Kidney (tissue), 14 donors: Measurements from ENCODE around the gene TMEM116. TPM values are rescaled to one million over a fixed set of nuclear protein-coding genes. Genes with fewer than 3 reads are reported as not detected.
"Not testable (repeated sequence)": the region's sequence is repeated elsewhere in the genome, so short reads cannot be mapped to it uniquely, and the experiment has no call there.

Source experiments
- DNase-seq, 5 donors: peaks; one replicate each; pipeline ENCODE4 v3.0.0-alpha.2; 2013 to 2020
- FAIRE-seq: peaks from 2 replicates; lab custom pipeline; 2012; peaks lifted over from hg19 to GRCh38; lab: Jason Lieb, UNC
- H3K27ac ChIP-seq, 2 donors: one replicate each; pipeline ENCODE4 v1.7.0; 2013; ENCODE audit warnings: low read depth in 2 of 2, low read length in 2 of 2, inconsistent platforms in 1 of 2
- H3K27me3 ChIP-seq: one replicate; pipeline ENCODE4 v1.7.1; 2013; ENCODE audit warnings: low read length, inconsistent platforms; ENCODE audit not compliant: control insufficient read depth, insufficient read depth
- H3K36me3 ChIP-seq, 3 donors: one replicate each; pipeline versions ENCODE4 v1.7.0 to v1.7.1; 2013; ENCODE audit warnings: low read length in 3 of 3, control low read depth in 1 of 3, inconsistent platforms in 1 of 3; ENCODE audit not compliant: insufficient read depth in 3 of 3, control insufficient read depth in 2 of 3
- H3K4me1 ChIP-seq, 3 donors: one replicate each; pipeline versions ENCODE4 v1.7.0 to v1.7.1; 2013; ENCODE audit warnings: low read length in 3 of 3, inconsistent platforms in 1 of 3, low read depth in 1 of 3; ENCODE audit not compliant: control insufficient read depth in 2 of 3, insufficient read depth in 2 of 3
- H3K4me3 ChIP-seq, 3 donors: one replicate each; pipeline versions ENCODE4 v1.7.0 to v1.8.1; 2013; ENCODE audit warnings: low read length in 3 of 3, control low read depth in 1 of 3, inconsistent platforms in 1 of 3
- H3K9ac ChIP-seq, 3 donors: one replicate each; pipeline versions ENCODE4 v1.7.0 to v1.7.1; 2013; ENCODE audit warnings: low read length in 3 of 3, control low read depth in 1 of 3, inconsistent platforms in 1 of 3
- H3K9me3 ChIP-seq, 3 donors: one replicate each; pipeline versions ENCODE4 v1.7.0 to v1.7.1; 2013; ENCODE audit warnings: low read length in 3 of 3, control low read depth in 1 of 3, inconsistent platforms in 1 of 3; ENCODE audit not compliant: control insufficient read depth in 2 of 3, insufficient read depth in 1 of 3
- intact Hi-C: fragments of 100-400 bp; cut with DNase I; formaldehyde crosslinking; loops from one replicate; pipeline ENCODE4 v1.11.1; 2022
- polyA plus RNA-seq: library from polyadenylated mRNA; stranded (reverse); fragments of 350-450 nt; fragmentation: Illumina TruSeq; extraction: RNeasy Lipid Tissue Mini Kit (QIAGEN cat#74804); gene quantifications from one replicate; pipeline ENCODE4 v1.2.3, GENCODE V29; 2014; ENCODE audit warnings: low read depth, low replicate concordance; ENCODE audit not compliant: insufficient read depth
- total RNA-seq: library from RNA; stranded (reverse); fragmentation: NEBNext Ultra II Directional; extraction: Animal tissue kit (Norgen Biotek cat#: 25700); gene quantifications from one replicate; pipeline ENCODE4 v1.2.1, GENCODE V29; 2021
- TF ChIP-seq, protein P1 (sequence below): IDR thresholded peaks from 3 replicates; pipeline ENCODE4 v1.5.1; 2012; ENCODE audit warnings: mild to moderate bottlenecking, moderate library complexity, borderline replicate concordance; ENCODE audit not compliant: insufficient read depth; ENCODE audit errors: extremely low read depth
- donor health status: control.
- donor health status: control.
- donor health status: control.
- donor health status: control.
- donor health status: control.
- donor health status: DM: yes; HTN: yes; CAD: no.
- donor health status: Normal renal cell carcinoma (clear cell type).

Gene TMEM116
- total and polyA plus RNA-seq, 2 donors from 2014 or later: 20.2 to 59.7 TPM

DNA sequence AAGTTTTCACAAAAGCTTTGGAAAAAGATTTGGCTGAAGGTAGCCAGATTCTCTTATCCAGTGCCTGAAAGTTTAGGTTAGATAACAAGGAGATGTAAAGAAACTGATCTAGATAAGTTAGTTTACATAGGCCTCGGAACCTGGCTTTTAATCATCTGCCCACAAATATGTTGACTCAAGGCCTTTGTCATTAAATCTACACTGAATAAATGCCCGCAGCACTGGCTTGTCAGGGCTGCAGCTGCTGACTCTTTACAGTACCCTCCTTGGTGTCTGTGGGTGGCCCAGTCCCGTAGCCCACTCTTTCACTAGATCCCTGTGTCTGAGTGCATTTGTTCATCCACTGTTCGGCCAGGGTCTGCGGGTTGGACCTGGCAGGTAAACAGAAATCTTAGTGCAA, 58.0 kb downstream of the TMEM116 start:
- FAIRE-seq (no peak), DNase-seq (no peak)

DNA sequence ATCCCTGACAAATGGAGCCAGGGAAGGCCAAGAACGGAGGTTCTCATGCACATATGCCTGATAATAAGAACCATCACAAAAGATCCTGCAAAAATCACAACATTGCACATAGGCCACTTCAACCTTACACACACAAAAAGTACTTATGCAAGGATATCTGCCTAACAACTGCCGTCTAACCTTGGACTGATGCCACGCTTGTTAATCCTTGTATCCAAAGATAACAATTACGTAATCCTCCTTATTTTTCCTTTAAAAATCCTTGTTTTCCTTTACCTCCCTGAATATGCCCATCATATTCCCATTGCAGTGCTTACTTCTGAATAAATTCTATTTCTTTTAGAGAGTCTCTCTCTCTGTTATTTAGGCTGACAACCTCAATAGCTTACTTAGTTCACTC, 59.5 kb downstream of the TMEM116 start:
- no peaks in the 10 kb centered on the region for H3K36me3 ChIP-seq
- no peaks in the 10 kb centered on the region for H3K4me1 ChIP-seq
- DNase-seq (peak in 1 of 5 donors; percentile 6), FAIRE-seq (no peak)
- TF ChIP-seq, protein P1, sequence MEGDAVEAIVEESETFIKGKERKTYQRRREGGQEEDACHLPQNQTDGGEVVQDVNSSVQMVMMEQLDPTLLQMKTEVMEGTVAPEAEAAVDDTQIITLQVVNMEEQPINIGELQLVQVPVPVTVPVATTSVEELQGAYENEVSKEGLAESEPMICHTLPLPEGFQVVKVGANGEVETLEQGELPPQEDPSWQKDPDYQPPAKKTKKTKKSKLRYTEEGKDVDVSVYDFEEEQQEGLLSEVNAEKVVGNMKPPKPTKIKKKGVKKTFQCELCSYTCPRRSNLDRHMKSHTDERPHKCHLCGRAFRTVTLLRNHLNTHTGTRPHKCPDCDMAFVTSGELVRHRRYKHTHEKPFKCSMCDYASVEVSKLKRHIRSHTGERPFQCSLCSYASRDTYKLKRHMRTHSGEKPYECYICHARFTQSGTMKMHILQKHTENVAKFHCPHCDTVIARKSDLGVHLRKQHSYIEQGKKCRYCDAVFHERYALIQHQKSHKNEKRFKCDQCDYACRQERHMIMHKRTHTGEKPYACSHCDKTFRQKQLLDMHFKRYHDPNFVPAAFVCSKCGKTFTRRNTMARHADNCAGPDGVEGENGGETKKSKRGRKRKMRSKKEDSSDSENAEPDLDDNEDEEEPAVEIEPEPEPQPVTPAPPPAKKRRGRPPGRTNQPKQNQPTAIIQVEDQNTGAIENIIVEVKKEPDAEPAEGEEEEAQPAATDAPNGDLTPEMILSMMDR: no peak
- no peaks in the 10 kb centered on the region for H3K9me3 ChIP-seq
- no peaks in the 10 kb centered on the region for H3K27me3 ChIP-seq
- H3K27ac ChIP-seq: no peak overlapping the region
- no peak overlapping the region for H3K9ac ChIP-seq
- H3K4me3 ChIP-seq: no peak overlapping the region
- intact Hi-C loops: no loop called here

More for the DNA sequence above, 58.0 kb downstream of the TMEM116 start:
- Histone ChIP-seq H3K9ac (no peak overlapping the region), H3K4me3 (no peak overlapping the region), H3K4me1 (no peaks in the 10 kb centered on the region), H3K27me3 (no peaks in the 10 kb centered on the region), H3K36me3 (no peaks in the 10 kb centered on the region), H3K9me3 (no peaks in the 10 kb centered on the region), H3K27ac (no peak overlapping the region)
- TF ChIP-seq, protein P1: no peak
- intact Hi-C loops: no loop called here

DNA sequence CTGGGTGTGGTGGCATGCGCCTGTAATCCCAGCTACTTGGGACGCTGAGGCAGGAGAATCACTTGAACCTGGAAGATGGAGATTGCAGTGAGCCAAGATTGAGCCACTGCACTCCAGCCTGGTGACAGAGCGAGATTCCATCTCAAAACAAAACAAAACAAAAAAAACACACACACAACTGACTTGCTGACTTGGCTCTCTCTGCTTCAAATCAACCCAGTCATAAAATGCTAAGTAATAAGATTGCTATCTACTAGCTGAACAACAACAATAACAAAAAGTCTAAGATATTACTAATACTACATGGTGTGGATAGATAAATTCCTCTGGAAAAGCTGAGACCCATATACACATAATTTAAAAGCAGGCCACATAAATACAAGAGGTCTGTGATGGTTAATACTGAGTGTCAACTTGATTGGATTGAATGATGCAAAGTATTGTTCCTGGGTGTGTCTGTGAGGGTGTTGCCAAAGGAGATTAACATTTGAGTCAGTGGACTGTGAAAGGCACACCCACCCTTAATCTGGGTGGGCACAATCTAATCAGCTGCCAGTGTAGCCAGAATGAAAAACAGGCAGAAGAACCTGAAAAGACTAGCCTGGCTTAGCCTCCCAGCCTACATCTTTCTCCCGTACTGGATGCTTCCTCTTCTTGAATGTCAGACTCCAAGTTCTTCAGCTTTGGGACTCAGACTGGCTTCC, 60.7 kb downstream of the TMEM116 start:
- DNase-seq, intact Hi-C loops: not testable (repeated sequence)

DNA sequence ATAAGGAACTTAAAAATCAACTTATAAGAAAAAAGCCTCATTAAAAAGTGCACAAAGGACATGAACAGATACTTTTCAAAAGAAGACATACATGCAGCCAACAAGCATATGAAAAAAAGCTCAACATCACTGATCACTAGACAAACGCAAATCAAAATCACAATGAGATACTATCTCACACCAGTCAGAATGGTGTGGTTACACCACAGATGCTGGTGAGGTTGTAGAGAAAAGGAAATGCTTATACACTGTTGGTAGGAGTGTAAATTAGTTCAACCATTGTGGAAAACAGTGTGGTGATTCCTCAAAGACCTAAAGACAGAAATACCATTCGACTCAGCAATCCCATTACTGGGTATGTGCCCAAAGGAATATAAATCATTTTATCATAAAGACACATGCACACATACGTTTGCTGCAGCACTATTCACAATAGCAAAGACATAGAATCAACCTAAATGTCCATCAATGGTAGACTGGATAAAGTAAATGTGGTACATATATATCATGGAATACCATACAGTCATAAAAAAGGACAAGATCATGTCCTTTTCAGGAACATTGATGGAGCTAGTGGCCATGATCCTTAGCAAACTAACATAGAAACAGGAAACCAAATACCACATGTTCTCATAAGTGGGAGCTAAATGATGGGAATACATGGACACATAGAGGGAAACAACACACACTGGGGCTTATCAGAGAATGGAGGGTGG, 61.8 kb downstream of the TMEM116 start:
- H3K27ac ChIP-seq, H3K4me3 ChIP-seq, H3K9me3 ChIP-seq, intact Hi-C loops, H3K27me3 ChIP-seq, H3K4me1 ChIP-seq, H3K9ac ChIP-seq, FAIRE-seq, H3K36me3 ChIP-seq, DNase-seq: not testable (repeated sequence)

More for the DNA sequence above, 60.7 kb downstream of the TMEM116 start:
- H3K9me3 ChIP-seq, H3K9ac ChIP-seq, H3K36me3 ChIP-seq, H3K4me3 ChIP-seq, H3K27ac ChIP-seq, FAIRE-seq, H3K27me3 ChIP-seq, H3K4me1 ChIP-seq: not testable (repeated sequence)
